GM19023 (cell line): Measurements from ENCODE around the gene MAP7D2.

Source experiments
- ATAC-seq: cut with Tn5 transposase; IDR thresholded peaks from one replicate; pipeline ENCODE4 v1.9.1; 2021; ENCODE audit warnings: mild to moderate bottlenecking, moderate library complexity; ENCODE audit not compliant: unreplicated experiment

Gene MAP7D2

GRCh38 chrX:20116087-20116576 lies 575 bp downstream of the MAP7D2 start:
- ATAC-seq, result no peak

DNA sequence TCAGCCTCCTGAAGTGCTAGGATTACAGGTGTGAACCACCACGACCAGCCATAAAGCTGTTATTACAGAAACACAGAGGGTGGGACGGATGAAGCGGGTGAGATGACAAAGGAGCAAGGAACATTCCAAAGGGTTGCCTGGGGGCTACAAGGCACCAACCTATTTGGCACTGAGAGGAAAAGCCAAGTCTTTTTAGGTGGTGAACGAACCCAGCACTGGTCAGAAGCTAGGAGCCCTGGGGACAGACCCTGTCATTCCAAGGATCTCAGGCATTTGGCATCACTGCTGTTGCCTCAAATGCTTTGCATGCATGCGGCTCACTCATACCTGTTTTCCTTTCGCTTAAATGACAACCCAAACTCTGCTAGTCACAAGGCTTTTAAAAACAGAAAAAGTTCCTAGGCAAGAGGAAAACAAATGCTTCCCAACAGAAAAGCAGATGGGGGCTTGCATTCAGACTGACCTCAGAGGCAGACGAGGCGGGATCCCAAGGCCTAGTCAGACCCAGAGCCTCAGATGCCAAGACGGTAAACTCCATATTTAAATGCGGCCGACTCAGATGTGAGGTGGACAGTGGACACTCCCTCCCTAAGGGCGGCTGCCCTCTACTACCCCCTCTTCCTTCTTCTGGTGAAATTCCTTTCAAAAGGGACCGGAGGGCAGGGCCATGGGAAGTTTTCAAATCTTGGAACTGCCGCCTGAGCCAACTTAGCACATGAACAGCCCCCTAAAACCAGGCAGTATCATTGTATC lies 4.5 kb downstream of the MAP7D2 start:
- no peak for ATAC-seq

DNA sequence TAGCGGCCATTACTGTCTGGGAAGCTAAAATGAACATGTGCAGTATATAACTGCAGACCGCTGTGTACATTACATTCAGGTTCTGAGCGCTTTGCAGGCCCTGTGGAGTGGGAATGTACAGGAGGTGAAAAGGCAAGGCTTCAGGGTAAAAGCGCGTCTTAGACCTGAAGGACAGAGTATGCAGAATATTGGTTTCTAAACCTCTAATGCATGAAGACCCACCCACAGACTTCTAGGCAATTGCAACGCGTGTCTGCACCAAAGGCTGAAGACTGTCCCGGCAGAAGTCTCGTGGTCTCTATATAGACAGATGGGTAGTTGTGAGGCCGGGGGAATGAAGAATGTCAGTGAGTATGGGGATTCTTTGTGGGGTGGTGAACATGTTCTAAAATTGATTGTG lies 5.4 kb downstream of the MAP7D2 start:
- no peak for ATAC-seq

GRCh38 chrX:20101934-20102581 lies 14.6 kb downstream of the MAP7D2 start:
- ATAC-seq, result no peak

DNA sequence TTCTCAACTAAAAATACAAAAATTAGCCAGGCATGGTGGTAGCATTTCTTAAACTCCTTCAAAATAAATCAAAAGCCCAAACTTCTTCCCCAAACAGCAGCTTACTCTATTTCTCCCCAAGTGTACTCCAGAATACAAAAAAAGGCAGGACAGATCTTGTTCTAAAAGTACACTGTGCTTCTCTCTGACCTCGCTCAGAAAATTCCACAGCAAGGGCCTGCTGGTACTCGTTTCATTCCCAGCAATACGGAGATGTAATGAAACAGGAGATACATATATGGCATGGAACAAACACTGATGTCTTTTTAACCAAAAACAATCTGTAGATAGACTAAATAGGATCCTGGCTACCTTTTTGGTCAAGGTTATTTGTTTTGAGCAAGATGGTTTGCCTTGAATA lies 25.2 kb downstream of the MAP7D2 start:
- ATAC-seq, result no peak

- ATAC-seq, result no peak
Observed at GRCh38 chrX:20089845-20090244, 26.9 kb downstream of the MAP7D2 start.

DNA sequence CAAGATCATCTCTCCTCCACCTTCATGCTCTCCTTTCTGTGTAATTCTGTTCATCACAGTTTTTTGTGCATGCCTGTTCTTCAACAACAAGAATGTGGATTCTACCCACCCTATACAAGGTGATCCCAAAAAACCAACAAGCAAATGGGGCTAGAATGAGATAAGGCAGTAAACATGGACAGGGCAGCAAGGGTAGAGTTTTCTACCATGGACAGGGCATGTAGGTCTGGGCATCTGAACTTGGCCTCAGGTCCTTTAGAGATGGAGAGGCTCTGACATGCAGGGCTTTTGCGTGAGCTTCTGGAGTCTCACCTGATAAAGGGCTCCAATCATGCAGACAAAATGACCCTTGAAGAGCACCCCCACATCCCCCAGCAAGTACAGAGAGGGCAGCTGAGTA lies 36.4 kb downstream of the MAP7D2 start:
- ATAC-seq, result no peak

DNA sequence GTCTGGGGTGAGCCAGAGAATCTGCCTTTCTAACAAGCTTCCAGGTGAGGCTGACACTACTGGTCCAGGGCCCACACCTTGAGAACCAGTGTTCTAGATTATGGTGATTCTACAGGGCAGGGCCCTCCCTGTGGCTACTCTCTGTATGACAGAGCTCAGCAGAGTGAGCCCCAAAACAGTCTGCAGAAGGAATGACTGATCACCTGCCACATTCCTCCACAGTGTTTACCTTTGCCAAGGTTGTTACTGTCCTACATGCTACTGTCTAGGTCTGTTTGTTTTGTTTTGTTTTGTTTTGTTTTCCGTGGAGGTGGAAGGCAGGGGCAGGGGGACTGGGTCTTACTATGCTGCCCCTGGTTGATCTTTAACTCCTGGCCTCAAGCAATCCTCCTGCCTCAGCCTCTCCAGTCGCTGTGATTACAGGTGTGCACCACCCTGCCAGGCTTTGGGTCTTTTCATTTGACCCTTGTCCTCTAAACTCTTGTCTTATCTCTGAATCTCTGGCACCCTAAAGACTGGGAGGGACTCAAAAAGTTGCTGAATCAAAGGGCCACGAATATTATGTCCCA lies 45.1 kb downstream of the MAP7D2 start:
- no peak for ATAC-seq

DNA sequence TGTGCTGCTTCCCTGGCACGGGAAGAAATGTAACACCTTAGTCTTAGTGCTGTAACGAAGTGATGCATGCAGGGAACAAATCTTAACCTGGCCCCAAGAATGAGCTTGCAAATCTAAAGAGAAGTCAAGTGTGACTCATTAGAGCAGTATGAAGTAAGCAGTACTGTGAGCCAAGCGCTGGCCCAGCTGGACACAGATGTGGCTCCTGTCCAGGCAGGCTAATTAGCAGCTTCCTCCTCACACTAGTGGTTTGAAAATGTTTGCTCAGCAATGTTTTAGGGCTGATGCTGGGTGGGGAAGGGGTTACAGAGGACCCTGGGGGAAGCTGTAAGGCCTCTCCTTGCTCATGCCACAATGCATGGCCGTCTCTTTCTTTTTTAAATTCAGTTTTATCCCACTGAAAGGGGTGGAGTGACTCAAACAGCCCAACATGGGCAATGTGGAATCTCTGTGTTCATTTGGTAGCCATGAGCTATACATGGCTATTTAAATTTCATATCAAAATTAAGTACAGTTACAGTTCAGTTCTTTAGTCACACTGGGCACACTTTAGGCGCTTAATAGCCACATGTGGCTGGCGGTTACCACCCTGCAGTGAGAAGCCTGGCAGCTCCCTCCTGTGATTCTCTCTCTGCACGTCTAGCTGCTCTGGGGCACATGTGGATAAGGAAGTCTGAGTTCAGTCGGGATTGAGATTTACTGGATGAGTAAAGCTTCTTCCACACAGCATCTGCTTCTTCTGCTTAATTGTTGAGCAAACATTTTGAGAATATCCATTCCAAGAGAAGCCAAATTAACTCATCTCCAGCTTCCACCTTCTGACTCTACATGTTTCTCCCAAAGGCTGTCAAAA lies 48.8 kb downstream of the MAP7D2 start:
- ATAC-seq, result no peak

- peak; percentile 73 for ATAC-seq
Observed at GRCh38 chrX:20066968-20067708, 49.6 kb downstream of the MAP7D2 start.

GRCh38 chrX:20063716-20064351 lies 52.9 kb downstream of the MAP7D2 start:
- no peak for ATAC-seq

DNA sequence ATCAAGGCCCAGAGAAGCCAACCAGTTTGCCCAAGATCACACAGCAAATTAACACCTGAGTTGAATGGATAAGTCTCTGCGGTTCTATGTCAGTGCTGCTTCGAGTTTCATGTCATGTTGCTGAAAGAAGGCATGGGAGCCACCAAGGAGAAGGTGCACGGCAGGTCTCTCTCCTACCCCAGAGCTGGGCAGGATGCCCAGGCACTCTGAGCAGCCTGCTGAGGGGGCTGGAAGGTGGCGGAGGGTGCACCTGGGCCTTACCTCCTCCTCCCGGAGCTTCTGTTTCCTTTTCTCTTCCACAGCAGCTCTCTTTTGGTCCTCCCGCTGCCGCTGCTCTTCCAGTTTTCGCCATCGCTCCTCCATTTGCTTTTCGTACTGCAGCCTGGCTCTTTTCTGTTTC lies 53.6 kb downstream of the MAP7D2 start:
- ATAC-seq, result no peak

- no peak for ATAC-seq
Observed at GRCh38 chrX:20061855-20062254, 54.9 kb downstream of the MAP7D2 start.

GRCh38 chrX:20060961-20061748 lies 55.6 kb downstream of the MAP7D2 start:
- peak; percentile 75 for ATAC-seq

- no peak for ATAC-seq
Observed at GRCh38 chrX:20059467-20060128, 57.1 kb downstream of the MAP7D2 start.

DNA sequence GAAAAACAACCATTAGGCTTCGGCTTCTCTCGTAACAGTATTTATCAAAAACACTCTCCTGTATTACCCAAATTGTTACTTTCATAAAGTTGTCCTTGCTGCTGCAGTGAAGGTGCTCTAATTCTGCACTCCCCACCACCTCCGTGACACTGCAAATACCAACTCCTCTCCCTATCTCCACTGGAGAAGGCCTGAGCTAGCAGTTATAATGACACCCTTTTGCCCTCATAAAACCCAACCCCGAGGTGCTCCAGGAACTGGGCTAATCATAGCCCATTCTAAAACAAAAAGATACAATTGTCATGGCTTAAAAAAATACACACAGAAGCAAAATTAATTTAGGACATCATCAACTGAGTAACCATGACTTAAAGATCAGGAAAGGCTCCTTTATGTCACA lies 59.2 kb downstream of the MAP7D2 start:
- ATAC-seq, result no peak

GRCh38 chrX:20056704-20057103 lies 60.0 kb downstream of the MAP7D2 start:
- ATAC-seq, result no peak

GRCh38 chrX:20053537-20053936 lies 63.2 kb downstream of the MAP7D2 start:
- ATAC-seq, result no peak

DNA sequence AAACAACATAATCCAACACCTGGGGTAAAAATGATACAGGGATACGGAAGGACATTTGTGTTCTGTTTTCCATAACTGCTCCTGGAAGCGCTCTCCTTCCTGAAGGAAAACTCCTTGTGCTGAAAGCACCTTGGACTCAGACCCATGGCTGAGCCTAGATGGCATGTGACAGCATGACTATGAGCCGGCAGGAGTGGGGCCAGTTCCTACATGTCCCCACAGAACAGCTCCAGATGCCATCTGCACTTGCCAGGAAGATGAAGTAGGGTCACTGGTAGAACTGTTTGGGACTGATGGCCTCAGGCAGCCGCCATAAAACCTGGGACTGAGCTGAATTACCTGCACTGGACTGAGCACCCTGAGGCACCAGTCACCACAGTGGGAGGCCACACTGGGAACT lies 69.8 kb downstream of the MAP7D2 start:
- no peak for ATAC-seq
